Measurements from ENCODE around the gene CIC.

CIC gene

GRCh38 chr19:42268704-42269477, at the start of gene CIC:
TSS of gene CIC (plus strand) at chr19:42269252. CDS start at chr19:42271784, 2,532 bp downstream.
- DNase-seq: peak; percentile 98 to 100 (median 100)

- DNase-seq: peak; percentile 76 to 97 (median 95)
These were observed 49.0 kb upstream of the CIC start, which contains the start of gene ZNF526 for GRCh38 chr19:42219812-42220750. TSS of gene ZNF526 (plus strand) at chr19:42220312. CDS start at chr19:42224404, 4,092 bp downstream.

- DNase-seq: no peak
These were observed 48.3 kb upstream of the CIC start for GRCh38 chr19:42220751-42221097.

- DNase-seq: no peak
These were observed 43.9 kb upstream of the CIC start for GRCh38 chr19:42224940-42225717.

GRCh38 chr19:42225718-42226292, 43.2 kb upstream of the CIC start:
- DNase-seq: no peak

GRCh38 chr19:42226886-42227285, 42.2 kb upstream of the CIC start:
- DNase-seq: no peak

- DNase-seq: no peak
These were observed 40.4 kb upstream of the CIC start for GRCh38 chr19:42228641-42229040.

- no peak for DNase-seq
These were observed 39.7 kb upstream of the CIC start for GRCh38 chr19:42229301-42229854.

- no peak for DNase-seq
These were observed 39.1 kb upstream of the CIC start for GRCh38 chr19:42229855-42230351.

GRCh38 chr19:42230571-42230970, 38.5 kb upstream of the CIC start:
- DNase-seq: no peak

- DNase-seq: no peak
These were observed 36.6 kb upstream of the CIC start for GRCh38 chr19:42232435-42232834.

- DNase-seq: no peak
These were observed 35.9 kb upstream of the CIC start for GRCh38 chr19:42233106-42233505.

- no peak for DNase-seq
These were observed 35.3 kb upstream of the CIC start for GRCh38 chr19:42233678-42234292.

- DNase-seq: no peak
These were observed 34.7 kb upstream of the CIC start for GRCh38 chr19:42234364-42234763.

GRCh38 chr19:42235181-42235580, 33.9 kb upstream of the CIC start:
- DNase-seq: no peak

- DNase-seq: no peak
These were observed 29.4 kb upstream of the CIC start for GRCh38 chr19:42239544-42240220.

- no peak for DNase-seq
These were observed 27.8 kb upstream of the CIC start for GRCh38 chr19:42241279-42241678.

GRCh38 chr19:42242069-42242511, 27.0 kb upstream of the CIC start:
- no peak for DNase-seq

- peak; percentile 97 to 100 (median 100) for DNase-seq
These were observed 26.3 kb upstream of the CIC start, which contains the start of gene GSK3A for GRCh38 chr19:42242512-42243409. TSS of gene GSK3A (minus strand) at chr19:42242602. CDS start at chr19:42242465, 137 bp downstream.
